ENCODE measurements around the gene RBMS1.

GRCh38 chr2:160225722-160226121 is 267.9 kb downstream of the RBMS1 start:
- TF ChIP-seq REST (IDR thresholded peaks at IDR 0.05; ENCODE audit: unreplicated experiment) (no peak), CTCF (conservative IDR thresholded peaks at IDR 0.05; ENCODE audit: low read depth in 2 of 2) (no peak), POLR2AphosphoS5 (IDR thresholded peaks at IDR 0.05; ENCODE audit: low read depth) (no peak), STAT1 (IDR thresholded peaks at IDR 0.05; ENCODE audit: unreplicated experiment) (no peak), EZH2phosphoT487 (IDR thresholded peaks at IDR 0.05; ENCODE audit: unreplicated experiment) (no peak), EZH2 (IDR thresholded peaks at IDR 0.05; ENCODE audit: low read depth, unreplicated experiment) (no peak), CREB1 (CRISPR knock-in tag; IDR thresholded peaks at IDR 0.05; ENCODE audit: low read depth) (no peak), JUNB (IDR thresholded peaks at IDR 0.05; ENCODE audit: unreplicated experiment) (no peak), NANOG (IDR thresholded peaks at IDR 0.05; ENCODE audit: borderline replicate concordance) (no peak), ZNF114 (CRISPR knock-in tag; IDR thresholded peaks at IDR 0.05) (no peak)

All from GM23338 (cell line).